GM21717 (cell line): ENCODE measurements around the gene ACTN1.

ENCODE experiments used
- ATAC-seq: cut with Tn5 transposase; IDR thresholded peaks from one replicate; pipeline ENCODE4 v1.9.1; 2021; ENCODE audit warnings: mild to moderate bottlenecking, moderate library complexity; ENCODE audit not compliant: unreplicated experiment

Gene ACTN1

GRCh38 chr14:68840454-68840853, 138.6 kb downstream of the ACTN1 start:
- no peak for ATAC-seq

GRCh38 chr14:68836082-68836481, 143.0 kb downstream of the ACTN1 start:
- ATAC-seq: no peak

- no peak for ATAC-seq
Observed at GRCh38 chr14:68834816-68835215, 144.3 kb downstream of the ACTN1 start.

DNA sequence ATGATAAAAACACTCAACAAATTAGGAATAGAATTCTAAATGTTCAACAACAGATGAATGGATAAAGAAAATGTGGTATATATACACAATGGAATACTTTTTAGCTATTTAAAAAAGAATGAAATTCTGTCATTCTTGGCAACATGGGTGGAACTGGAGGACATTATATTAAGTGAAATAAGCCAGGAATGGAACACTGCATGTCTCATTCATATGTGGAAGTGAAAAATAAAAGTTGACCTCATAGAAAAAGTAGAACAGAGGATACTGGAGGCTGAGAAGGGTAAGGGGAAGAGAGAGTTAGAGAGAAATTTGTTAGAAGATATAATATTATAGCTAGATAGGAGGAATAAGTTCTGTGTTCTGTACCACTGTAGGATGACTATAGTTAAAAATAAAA, 150.4 kb downstream of the ACTN1 start:
- no peak for ATAC-seq

DNA sequence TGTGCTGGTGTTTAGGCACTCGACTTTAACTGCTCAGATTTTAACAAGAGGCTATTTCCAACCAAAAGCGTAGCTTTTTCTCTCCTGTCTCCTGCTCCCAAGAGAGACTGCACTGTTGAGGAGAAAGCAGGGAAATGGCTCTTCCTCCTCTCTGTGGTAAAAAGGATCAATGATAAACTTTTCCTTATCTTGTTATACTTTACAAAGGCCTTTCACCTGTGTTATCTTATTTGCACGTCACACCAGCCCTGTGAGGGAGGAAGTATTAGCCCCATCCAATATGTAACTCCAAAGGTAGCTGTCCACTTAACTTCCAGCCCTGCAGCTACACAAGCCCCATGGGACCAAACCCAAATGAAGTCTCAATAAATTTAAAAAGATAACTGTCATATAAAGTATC, 153.4 kb downstream of the ACTN1 start:
- no peak for ATAC-seq

- ATAC-seq: no peak
Observed at GRCh38 chr14:68824517-68825347, 154.4 kb downstream of the ACTN1 start.

- no peak for ATAC-seq
Observed at GRCh38 chr14:68824207-68824516, 154.9 kb downstream of the ACTN1 start.
